Measurements from ENCODE around the gene RNF41. TPM values are rescaled to one million over a fixed set of nuclear protein-coding genes. Genes with fewer than 3 reads are reported as not detected.
"Not testable (repeated sequence)": the region's sequence is repeated elsewhere in the genome, so short reads cannot be mapped to it uniquely, and the experiment has no call there.

RNF41 gene
- 50.0 and 50.8 TPM in 2 replicates for total RNA-seq
- long read RNA-seq, full-length matches to known transcripts, result 210 of 261 reads
- long read RNA-seq, partial matches to known transcripts, result 20 of 261 reads
- long read RNA-seq, other reads (novel, unspliced or antisense), result 31 of 261 reads

- no peak for TF ChIP-seq CTCF (IDR thresholded peaks at IDR 0.05; ENCODE audit: unreplicated experiment)
- Mint-ChIP-seq H3K27me3 (no peaks in the 10 kb centered on the region), H3K27ac (peak within 1 kb of the TSS; percentile 99), H3K36me3 (ENCODE audit: insufficient read depth) (peaks cover 2% of the 10 kb centered on the region), H3K4me3 (ENCODE audit: low read depth) (peak within 1 kb of the TSS; percentile 95), H3K4me1 (ENCODE audit: low read depth) (peaks cover 31% of the 10 kb centered on the region), H3K9me3 (ENCODE audit: low read depth) (no peaks in the 10 kb centered on the region)
- peak; percentile 89 for DNase-seq (ENCODE audit: low spot score, unreplicated experiment)
These were observed at the start of gene RNF41 for GRCh38 chr12:56221757-56222530. RNF41 (minus strand) TSS chr12:56221922; CDS start chr12:56214047, 7,875 bp downstream.

GRCh38 chr12:56271031-56271430 lies 49.3 kb upstream of the RNF41 start:
- TF ChIP-seq CTCF (IDR thresholded peaks at IDR 0.05; ENCODE audit: unreplicated experiment), result peak; percentile 38
- H3K9me3 Mint-ChIP-seq (ENCODE audit: low read depth), result no peaks in the 10 kb centered on the region
- H3K4me1 Mint-ChIP-seq (ENCODE audit: low read depth), result peaks cover 10% of the 10 kb centered on the region
- DNase-seq (ENCODE audit: low spot score, unreplicated experiment), result no peak
- peaks cover 19% of the 10 kb centered on the region for H3K36me3 Mint-ChIP-seq (ENCODE audit: insufficient read depth)
- no peak overlapping the region for H3K4me3 Mint-ChIP-seq (ENCODE audit: low read depth)
- no peaks in the 10 kb centered on the region for H3K27me3 Mint-ChIP-seq
- no peak overlapping the region for H3K27ac Mint-ChIP-seq

GRCh38 chr12:56267443-56268071 lies 45.8 kb upstream of the RNF41 start:
- H3K27me3 Mint-ChIP-seq, result no peaks in the 10 kb centered on the region
- no peak for DNase-seq (ENCODE audit: low spot score, unreplicated experiment)
- H3K9me3 Mint-ChIP-seq (ENCODE audit: low read depth), result no peaks in the 10 kb centered on the region
- TF ChIP-seq CTCF (IDR thresholded peaks at IDR 0.05; ENCODE audit: unreplicated experiment), result no peak
- peaks cover 10% of the 10 kb centered on the region for H3K4me1 Mint-ChIP-seq (ENCODE audit: low read depth)
- H3K36me3 Mint-ChIP-seq (ENCODE audit: insufficient read depth), result peaks cover 6% of the 10 kb centered on the region
- H3K4me3 Mint-ChIP-seq (ENCODE audit: low read depth), result peak overlapping the region; percentile 90
- no peak overlapping the region for H3K27ac Mint-ChIP-seq

GRCh38 chr12:56266693-56267442 lies 45.1 kb upstream of the RNF41 start, which contains the start of gene COQ10A:
COQ10A (plus strand) TSS chr12:56266942; CDS start chr12:56267119, 177 bp downstream.
- H3K4me3 Mint-ChIP-seq (ENCODE audit: low read depth), result peak within 1 kb of the TSS; percentile 90
- TF ChIP-seq CTCF (IDR thresholded peaks at IDR 0.05; ENCODE audit: unreplicated experiment), result peak; percentile 68
- peaks cover 6% of the 10 kb centered on the region for H3K36me3 Mint-ChIP-seq (ENCODE audit: insufficient read depth)
- no peaks in the 10 kb centered on the region for H3K27me3 Mint-ChIP-seq
- H3K9me3 Mint-ChIP-seq (ENCODE audit: low read depth), result no peaks in the 10 kb centered on the region
- H3K27ac Mint-ChIP-seq, result peak within 1 kb of the TSS; percentile 96
- peak; percentile 83 for DNase-seq (ENCODE audit: low spot score, unreplicated experiment)
- H3K4me1 Mint-ChIP-seq (ENCODE audit: low read depth), result peaks cover 10% of the 10 kb centered on the region

GRCh38 chr12:56266068-56266692 lies 44.5 kb upstream of the RNF41 start:
- H3K27me3 Mint-ChIP-seq; DNase-seq (ENCODE audit: low spot score, unreplicated experiment): not testable (repeated sequence)
- H3K4me1 Mint-ChIP-seq (ENCODE audit: low read depth), result peaks cover 10% of the 10 kb centered on the region

GRCh38 chr12:56262955-56263354 lies 41.2 kb upstream of the RNF41 start:
- DNase-seq (ENCODE audit: low spot score, unreplicated experiment); H3K27ac Mint-ChIP-seq; H3K27me3 Mint-ChIP-seq; H3K9me3 Mint-ChIP-seq (ENCODE audit: low read depth); H3K36me3 Mint-ChIP-seq (ENCODE audit: insufficient read depth); H3K4me3 Mint-ChIP-seq (ENCODE audit: low read depth): not testable (repeated sequence)
- peaks cover 15% of the 10 kb centered on the region for H3K4me1 Mint-ChIP-seq (ENCODE audit: low read depth)

More at GRCh38 chr12:56266068-56266692, 44.5 kb upstream of the RNF41 start:
- H3K36me3 Mint-ChIP-seq (ENCODE audit: insufficient read depth); H3K9me3 Mint-ChIP-seq (ENCODE audit: low read depth): not testable (repeated sequence)
- peak overlapping the region; percentile 96 for H3K27ac Mint-ChIP-seq
- peak overlapping the region; percentile 90 for H3K4me3 Mint-ChIP-seq (ENCODE audit: low read depth)
